Thymus (tissue), 11 donors: ENCODE data around the gene STON2. TPM values are rescaled to one million over a fixed set of nuclear protein-coding genes. Genes with fewer than 3 reads are reported as not detected.
"Not testable (repeated sequence)": the region's sequence is repeated elsewhere in the genome, so short reads cannot be mapped to it uniquely, and the experiment has no call there.

Experiments used
- DNase-seq, 9 donors: peaks; one replicate each; pipeline ENCODE4 v3.0.0-alpha.2; 2013; ENCODE audit warnings: low spot score in 9 of 9, low read depth in 6 of 9, missing footprints in 1 of 9
- H3K27ac ChIP-seq, 2 donors: one replicate each; pipeline ENCODE4 v1.5.1; 2013; ENCODE audit warnings: control low read depth in 1 of 2, low read depth in 1 of 2, low read length in 1 of 2, mild to moderate bottlenecking in 1 of 2, moderate library complexity in 1 of 2
- H3K27me3 ChIP-seq, 2 donors: one replicate each; pipeline ENCODE4 v1.5.1; 2013; ENCODE audit warnings: low read length in 1 of 2; ENCODE audit not compliant: control insufficient read depth in 2 of 2, insufficient read depth in 1 of 2
- H3K36me3 ChIP-seq, 2 donors: one replicate each; pipeline ENCODE4 v1.5.1; 2013; ENCODE audit warnings: low read length in 1 of 2, mild to moderate bottlenecking in 1 of 2, moderate library complexity in 1 of 2; ENCODE audit not compliant: control insufficient read depth in 2 of 2, insufficient read depth in 2 of 2
- H3K4me1 ChIP-seq, 2 donors: one replicate each; pipeline ENCODE4 v1.5.1; 2013; ENCODE audit warnings: low read length in 2 of 2; ENCODE audit not compliant: control insufficient read depth in 2 of 2, insufficient read depth in 2 of 2
- H3K4me3 ChIP-seq, 2 donors: one replicate each; pipeline ENCODE4 v1.5.1; 2013; ENCODE audit warnings: low read length in 2 of 2, control low read depth in 1 of 2, mild to moderate bottlenecking in 1 of 2
- H3K9me3 ChIP-seq, 2 donors: one replicate each; pipeline ENCODE4 v1.5.1; 2013; ENCODE audit warnings: low read length in 1 of 2, mild to moderate bottlenecking in 1 of 2; ENCODE audit not compliant: control insufficient read depth in 2 of 2, insufficient read depth in 1 of 2
- WGBS: extraction: QIAGEN DNeasy Blood & Tissue Kit; methylation state at CpG from one replicate; pipeline ENCODE4 v1.1.7; 2013; 5-methylcytosine and 5-hydroxymethylcytosine counted together
- polyA plus RNA-seq: library from polyadenylated mRNA; stranded (reverse); fragments of 200-250 nt; gene quantifications from one replicate; pipeline ENCODE4 v1.2.3, GENCODE V29; 2013
- total RNA-seq: library from RNA; stranded (reverse); fragments of 120-200 nt; gene quantifications from one replicate; pipeline ENCODE4 v1.2.4, GENCODE V29; 2013
- donor health status: healthy.

The STON2 gene
- total and polyA plus RNA-seq, 2 donors = 5.4 to 6.1 TPM

GRCh38 chr14:81390696-81391095 lies 9.4 kb downstream of the STON2 start:
- no peak for DNase-seq
- no peak overlapping the region for H3K27ac ChIP-seq
- H3K9me3 ChIP-seq = no peaks in the 10 kb centered on the region
- no peaks in the 10 kb centered on the region for H3K4me1 ChIP-seq
- WGBS = 87% methylated on average over 3 of the region's 3 CpGs
- no peaks in the 10 kb centered on the region for H3K36me3 ChIP-seq
- no peak overlapping the region for H3K4me3 ChIP-seq
- H3K27me3 ChIP-seq = no peaks in the 10 kb centered on the region

- Histone ChIP-seq H3K4me1 (no peaks in the 10 kb centered on the region), H3K36me3 (no peaks in the 10 kb centered on the region), H3K9me3 (no peaks in the 10 kb centered on the region), H3K4me3 (no peak overlapping the region), H3K27me3 (no peaks in the 10 kb centered on the region), H3K27ac (no peak overlapping the region)
- WGBS = 95% methylated on average over 2 of the region's 2 CpGs
- DNase-seq = no peak
Observed at GRCh38 chr14:81388336-81388735, 11.8 kb downstream of the STON2 start.

GRCh38 chr14:81386290-81386745 lies 13.8 kb downstream of the STON2 start:
- Histone ChIP-seq H3K36me3 (no peaks in the 10 kb centered on the region), H3K27ac (no peak overlapping the region), H3K4me3 (no peak overlapping the region), H3K9me3 (no peaks in the 10 kb centered on the region), H3K27me3 (no peaks in the 10 kb centered on the region), H3K4me1 (no peaks in the 10 kb centered on the region)
- 97% methylated on average over 4 of the region's 4 CpGs for WGBS
- DNase-seq = no peak

DNA sequence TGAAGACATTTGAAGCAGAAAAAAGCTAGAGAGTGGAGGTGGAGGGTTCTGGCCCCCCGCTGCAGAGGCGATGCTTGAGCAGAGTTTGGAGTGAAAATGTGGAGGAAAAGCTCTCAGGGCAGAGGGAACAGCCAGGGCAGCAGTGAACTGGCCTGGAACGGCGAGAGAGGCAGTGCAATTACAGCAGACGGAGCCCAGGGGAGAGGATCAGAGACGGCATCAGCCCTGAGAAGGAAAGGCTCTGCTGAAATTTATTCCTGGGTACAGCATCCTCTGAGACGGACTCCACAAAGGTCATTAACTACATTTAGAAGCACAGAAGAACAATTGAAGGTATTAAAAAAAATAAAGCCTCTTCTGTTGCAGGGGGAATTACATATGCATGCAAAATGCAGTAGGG lies 14.2 kb downstream of the STON2 start:
- Histone ChIP-seq H3K36me3 (no peaks in the 10 kb centered on the region), H3K9me3 (no peaks in the 10 kb centered on the region), H3K27me3 (no peaks in the 10 kb centered on the region), H3K4me3 (no peak overlapping the region), H3K4me1 (no peaks in the 10 kb centered on the region), H3K27ac (no peak overlapping the region)
- 90% methylated on average over 7 of the region's 7 CpGs for WGBS
- DNase-seq = no peak

- no peaks in the 10 kb centered on the region for H3K27me3 ChIP-seq
- 98% methylated on average over 1 of the region's 1 CpG for WGBS
- H3K4me1 ChIP-seq = no peaks in the 10 kb centered on the region
- no peaks in the 10 kb centered on the region for H3K36me3 ChIP-seq
- DNase-seq = no peak
- no peak overlapping the region for H3K27ac ChIP-seq
- no peak overlapping the region for H3K4me3 ChIP-seq
- no peaks in the 10 kb centered on the region for H3K9me3 ChIP-seq
Observed at GRCh38 chr14:81385419-81385818, 14.7 kb downstream of the STON2 start.

GRCh38 chr14:81384900-81385299 lies 15.2 kb downstream of the STON2 start:
- Histone ChIP-seq H3K4me3 (no peak overlapping the region), H3K9me3 (no peaks in the 10 kb centered on the region), H3K36me3 (no peaks in the 10 kb centered on the region), H3K27ac (no peak overlapping the region), H3K27me3 (no peaks in the 10 kb centered on the region), H3K4me1 (no peaks in the 10 kb centered on the region)
- WGBS = 92% methylated on average over 1 of the region's 1 CpG
- no peak for DNase-seq

GRCh38 chr14:81382517-81383225 lies 17.5 kb downstream of the STON2 start:
- Histone ChIP-seq H3K27me3 (no peaks in the 10 kb centered on the region), H3K27ac (no peak overlapping the region), H3K4me1 (no peaks in the 10 kb centered on the region), H3K9me3 (no peaks in the 10 kb centered on the region), H3K36me3 (no peaks in the 10 kb centered on the region), H3K4me3 (no peak overlapping the region)
- DNase-seq = no peak
- WGBS = 95% methylated on average over 8 of the region's 8 CpGs

DNA sequence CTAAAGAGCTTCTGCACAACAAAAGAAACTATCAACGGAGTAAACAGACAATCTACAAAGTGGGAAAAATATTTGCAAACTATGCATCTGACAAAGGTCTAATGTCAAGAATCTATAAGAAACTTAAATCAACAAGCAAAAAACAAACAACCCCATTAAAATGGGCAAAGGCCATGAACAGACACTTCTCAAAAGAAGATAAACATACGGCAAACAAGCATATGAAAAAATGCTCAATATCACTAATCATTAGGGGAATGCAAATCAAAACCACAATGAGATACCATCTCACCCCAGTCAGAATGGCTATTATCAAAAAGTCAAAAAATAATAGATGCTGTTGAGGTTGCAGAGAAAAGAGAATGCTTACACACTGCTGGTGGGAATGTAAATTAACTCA lies 20.1 kb downstream of the STON2 start:
- H3K27ac ChIP-seq, H3K4me1 ChIP-seq, H3K36me3 ChIP-seq, H3K4me3 ChIP-seq, DNase-seq, H3K27me3 ChIP-seq, H3K9me3 ChIP-seq: not testable (repeated sequence)
- WGBS = 78% methylated on average over 2 of the region's 2 CpGs

DNA sequence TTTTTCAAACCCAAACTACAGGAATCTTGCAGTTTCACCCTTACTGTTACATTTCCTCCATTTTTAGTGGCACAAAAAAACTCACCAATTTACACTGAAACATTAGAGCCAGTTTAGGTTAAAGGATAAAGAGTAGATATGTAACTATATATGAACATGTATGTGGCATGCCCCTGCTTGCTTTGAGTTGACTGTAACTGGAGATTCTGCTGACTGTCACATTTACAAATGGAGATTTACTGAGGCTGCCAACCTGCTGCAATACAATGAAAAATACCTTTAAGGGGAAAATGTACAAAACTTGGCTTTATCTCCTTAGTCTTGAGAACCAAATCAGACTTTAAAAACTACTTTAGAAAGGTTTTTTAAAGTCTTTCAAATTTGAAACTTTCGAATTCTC lies 28.3 kb downstream of the STON2 start:
- 94% methylated on average over 1 of the region's 1 CpG for WGBS
- peak in 1 of 9 donors; percentile 9 for DNase-seq
- Histone ChIP-seq H3K27ac (no peak overlapping the region), H3K27me3 (no peaks in the 10 kb centered on the region), H3K36me3 (no peaks in the 10 kb centered on the region), H3K9me3 (no peaks in the 10 kb centered on the region), H3K4me1 (no peaks in the 10 kb centered on the region), H3K4me3 (no peak overlapping the region)
